HL-60 (cell line): ENCODE results near the gene PRR5.

Source experiments
- DNase-seq, 2 experiments: peaks; one replicate each; pipeline ENCODE4 v3.0.0-alpha.2; 2010 to 2020; ENCODE audit warnings: low read depth in 1 of 2, low spot score in 1 of 2
- H3K27ac ChIP-seq: fragments of 250-450 bp; sonication (Bioruptor Pico); replicated peaks from 2 replicates; pipeline ENCODE4 v1.5.1; 2020; ENCODE audit warnings: mild to moderate bottlenecking, moderate library complexity
- H3K27me3 ChIP-seq: fragments of 250-450 bp; sonication (Bioruptor Pico); 2 replicates; pipeline ENCODE4 v1.5.1; 2021; ENCODE audit warnings: mild to moderate bottlenecking, moderate library complexity; ENCODE audit not compliant: insufficient read depth, poor library complexity, severe bottlenecking
- H3K4me3 ChIP-seq: replicated peaks from 2 replicates; pipeline ENCODE4 v1.5.1; 2011; ENCODE audit warnings: mild to moderate bottlenecking, control low read depth, low read length; ENCODE audit not compliant: insufficient read depth
- GABPA ChIP-seq: IDR thresholded peaks from 2 replicates; pipeline ENCODE4 v1.6.1; 2012; ENCODE audit warnings: low read depth
- POLR2AphosphoS5 ChIP-seq: IDR thresholded peaks from 2 replicates; pipeline ENCODE4 v1.6.1; 2012; ENCODE audit warnings: low read depth
- SPI1 ChIP-seq: IDR thresholded peaks from 2 replicates; pipeline ENCODE4 v1.6.1; 2012; ENCODE audit warnings: low read depth, mild to moderate bottlenecking, borderline replicate concordance
- TF ChIP-seq, protein P1 (sequence below): IDR thresholded peaks from one replicate; pipeline ENCODE4 v1.5.1; 2011; ENCODE audit warnings: low read length, control low read depth, inconsistent platforms; ENCODE audit not compliant: insufficient read depth
- TF ChIP-seq, protein P2 (sequence below): IDR thresholded peaks from 2 replicates; pipeline ENCODE4 v1.6.1; 2012; ENCODE audit warnings: low read depth; ENCODE audit not compliant: insufficient replicate concordance

The PRR5 gene

DNA sequence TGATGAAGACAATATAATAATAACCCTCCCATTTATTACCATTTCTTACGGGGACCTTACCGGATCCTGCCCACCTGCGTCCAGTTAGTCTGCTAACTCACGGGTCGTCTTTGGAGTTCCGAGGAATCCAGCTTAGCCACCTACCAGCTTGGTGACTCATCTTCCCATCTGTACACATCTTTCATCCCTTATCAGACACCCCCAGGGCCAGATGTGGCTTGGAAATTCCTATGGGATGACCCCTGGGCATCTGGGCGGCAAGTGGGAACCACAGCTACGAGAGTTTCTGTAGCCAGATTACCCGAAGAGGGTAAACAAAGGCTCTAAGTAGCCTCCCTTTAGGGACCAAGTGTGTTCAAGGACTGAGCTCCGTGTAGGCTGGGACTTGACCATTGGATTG, 12.8 kb upstream of the PRR5 start:
- Histone ChIP-seq H3K27ac (no peak overlapping the region), H3K27me3 (no peaks in the 10 kb centered on the region), H3K4me3 (no peak overlapping the region)
- TF ChIP-seq SPI1, result no peak
- no peak for DNase-seq

- H3K4me3 ChIP-seq, result no peak overlapping the region
- no peak overlapping the region for H3K27ac ChIP-seq
- TF ChIP-seq, protein P1, sequence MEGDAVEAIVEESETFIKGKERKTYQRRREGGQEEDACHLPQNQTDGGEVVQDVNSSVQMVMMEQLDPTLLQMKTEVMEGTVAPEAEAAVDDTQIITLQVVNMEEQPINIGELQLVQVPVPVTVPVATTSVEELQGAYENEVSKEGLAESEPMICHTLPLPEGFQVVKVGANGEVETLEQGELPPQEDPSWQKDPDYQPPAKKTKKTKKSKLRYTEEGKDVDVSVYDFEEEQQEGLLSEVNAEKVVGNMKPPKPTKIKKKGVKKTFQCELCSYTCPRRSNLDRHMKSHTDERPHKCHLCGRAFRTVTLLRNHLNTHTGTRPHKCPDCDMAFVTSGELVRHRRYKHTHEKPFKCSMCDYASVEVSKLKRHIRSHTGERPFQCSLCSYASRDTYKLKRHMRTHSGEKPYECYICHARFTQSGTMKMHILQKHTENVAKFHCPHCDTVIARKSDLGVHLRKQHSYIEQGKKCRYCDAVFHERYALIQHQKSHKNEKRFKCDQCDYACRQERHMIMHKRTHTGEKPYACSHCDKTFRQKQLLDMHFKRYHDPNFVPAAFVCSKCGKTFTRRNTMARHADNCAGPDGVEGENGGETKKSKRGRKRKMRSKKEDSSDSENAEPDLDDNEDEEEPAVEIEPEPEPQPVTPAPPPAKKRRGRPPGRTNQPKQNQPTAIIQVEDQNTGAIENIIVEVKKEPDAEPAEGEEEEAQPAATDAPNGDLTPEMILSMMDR, result no peak
- TF ChIP-seq POLR2AphosphoS5 (no peak), GABPA (no peak), SPI1 (no peak)
- TF ChIP-seq, protein P2, sequence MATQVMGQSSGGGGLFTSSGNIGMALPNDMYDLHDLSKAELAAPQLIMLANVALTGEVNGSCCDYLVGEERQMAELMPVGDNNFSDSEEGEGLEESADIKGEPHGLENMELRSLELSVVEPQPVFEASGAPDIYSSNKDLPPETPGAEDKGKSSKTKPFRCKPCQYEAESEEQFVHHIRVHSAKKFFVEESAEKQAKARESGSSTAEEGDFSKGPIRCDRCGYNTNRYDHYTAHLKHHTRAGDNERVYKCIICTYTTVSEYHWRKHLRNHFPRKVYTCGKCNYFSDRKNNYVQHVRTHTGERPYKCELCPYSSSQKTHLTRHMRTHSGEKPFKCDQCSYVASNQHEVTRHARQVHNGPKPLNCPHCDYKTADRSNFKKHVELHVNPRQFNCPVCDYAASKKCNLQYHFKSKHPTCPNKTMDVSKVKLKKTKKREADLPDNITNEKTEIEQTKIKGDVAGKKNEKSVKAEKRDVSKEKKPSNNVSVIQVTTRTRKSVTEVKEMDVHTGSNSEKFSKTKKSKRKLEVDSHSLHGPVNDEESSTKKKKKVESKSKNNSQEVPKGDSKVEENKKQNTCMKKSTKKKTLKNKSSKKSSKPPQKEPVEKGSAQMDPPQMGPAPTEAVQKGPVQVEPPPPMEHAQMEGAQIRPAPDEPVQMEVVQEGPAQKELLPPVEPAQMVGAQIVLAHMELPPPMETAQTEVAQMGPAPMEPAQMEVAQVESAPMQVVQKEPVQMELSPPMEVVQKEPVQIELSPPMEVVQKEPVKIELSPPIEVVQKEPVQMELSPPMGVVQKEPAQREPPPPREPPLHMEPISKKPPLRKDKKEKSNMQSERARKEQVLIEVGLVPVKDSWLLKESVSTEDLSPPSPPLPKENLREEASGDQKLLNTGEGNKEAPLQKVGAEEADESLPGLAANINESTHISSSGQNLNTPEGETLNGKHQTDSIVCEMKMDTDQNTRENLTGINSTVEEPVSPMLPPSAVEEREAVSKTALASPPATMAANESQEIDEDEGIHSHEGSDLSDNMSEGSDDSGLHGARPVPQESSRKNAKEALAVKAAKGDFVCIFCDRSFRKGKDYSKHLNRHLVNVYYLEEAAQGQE, result no peak
- H3K27me3 ChIP-seq, result no peaks in the 10 kb centered on the region
- no peak for DNase-seq
These were observed 12.0 kb upstream of the PRR5 start for GRCh38 chr22:44689915-44690524.

- no peak overlapping the region for H3K4me3 ChIP-seq
- H3K27me3 ChIP-seq, result no peaks in the 10 kb centered on the region
- no peak for TF ChIP-seq GABPA
- DNase-seq, result no peak
- H3K27ac ChIP-seq, result no peak overlapping the region
These were observed 10.0 kb upstream of the PRR5 start for GRCh38 chr22:44691796-44692661.

DNA sequence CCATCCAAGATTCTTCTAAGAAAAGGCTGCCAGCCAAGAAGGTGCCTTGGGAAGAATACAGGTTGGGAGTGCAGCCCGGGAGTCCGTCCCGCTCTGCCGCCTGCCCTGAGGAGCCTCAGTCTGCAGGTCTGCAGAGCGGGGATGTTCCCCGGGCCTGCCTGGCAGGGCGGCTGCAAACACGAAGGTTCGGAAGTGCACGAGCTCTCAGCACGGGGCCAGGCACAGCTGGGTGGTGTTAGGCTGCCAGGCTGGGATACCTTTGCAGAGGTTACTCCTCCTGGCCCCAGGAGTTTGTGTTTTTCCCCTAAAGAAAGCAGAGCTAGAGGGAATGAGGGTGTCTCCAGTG, 9.4 kb upstream of the PRR5 start:
- DNase-seq, result no peak
- H3K27me3 ChIP-seq, result no peaks in the 10 kb centered on the region
- no peak overlapping the region for H3K27ac ChIP-seq
- TF ChIP-seq POLR2AphosphoS5 (no peak), SPI1 (no peak), GABPA (no peak)
- TF ChIP-seq, protein P1, result no peak
- TF ChIP-seq, protein P2, result no peak
- H3K4me3 ChIP-seq, result no peak overlapping the region

GRCh38 chr22:44693145-44693544, 8.9 kb upstream of the PRR5 start:
- TF ChIP-seq GABPA (no peak), SPI1 (no peak), POLR2AphosphoS5 (no peak)
- TF ChIP-seq, protein P1, result no peak
- TF ChIP-seq, protein P2, result no peak
- no peak for DNase-seq
- Histone ChIP-seq H3K27me3 (no peaks in the 10 kb centered on the region), H3K27ac (no peak overlapping the region), H3K4me3 (no peak overlapping the region)
